SK-N-MC (cell line): ENCODE data around the gene SCAMP3.

Source experiments
- DNase-seq: peaks from one replicate; pipeline ENCODE4 v3.0.0-alpha.2; 2011; ENCODE audit warnings: low read depth, low spot score
- H3K27ac ChIP-seq: fragments of 200-600 bp; sonication (generic); 2 replicates; pipeline ENCODE4 v1.5.1; 2016; ENCODE audit warnings: mixed run types
- H3K36me3 ChIP-seq: fragments of 200-600 bp; sonication (generic); 2 replicates; pipeline ENCODE4 v1.6.1; 2017; ENCODE audit warnings: antibody characterized with exemption, low read length, mixed read lengths; ENCODE audit not compliant: insufficient read depth
- H3K4me3 ChIP-seq: fragments of 200-600 bp; sonication (generic); 2 replicates; pipeline ENCODE4 v1.5.1; 2016
- H3K9ac ChIP-seq: fragments of 200-600 bp; sonication (generic); 2 replicates; pipeline ENCODE4 v1.8.0; 2017; ENCODE audit warnings: mixed run types, mixed read lengths; ENCODE audit not compliant: insufficient read length
- H3K9me3 ChIP-seq: fragments of 200-600 bp; sonication (generic); 2 replicates; pipeline ENCODE4 v1.6.1; 2017; ENCODE audit warnings: low read depth, mild to moderate bottlenecking, antibody characterized with exemption, low read length, moderate library complexity, mixed read lengths
- EZH2 ChIP-seq: fragments of 200-600 bp; sonication (generic); IDR thresholded peaks from one replicate; pipeline ENCODE4 v1.6.1; 2017; ENCODE audit warnings: antibody characterized with exemption
- FOXP2 ChIP-seq: optimal IDR thresholded peaks from 2 replicates; pipeline ENCODE3; 2011; ENCODE audit warnings: mild to moderate bottlenecking, moderate library complexity; ENCODE audit not compliant: insufficient read depth; ENCODE audit errors: extremely low read length, control extremely low read depth
- POLR2AphosphoS5 ChIP-seq: IDR thresholded peaks from 2 replicates; pipeline ENCODE4 v1.6.1; 2012; ENCODE audit warnings: mild to moderate bottlenecking, low read depth, low read length, borderline replicate concordance

SCAMP3 gene

GRCh38 chr1:155206891-155207805, 55.0 kb downstream of the SCAMP3 start:
- TF ChIP-seq FOXP2 = no peak
- TF ChIP-seq EZH2 = no peak
- no peak for TF ChIP-seq POLR2AphosphoS5
- no peaks in the 10 kb centered on the region for H3K9me3 ChIP-seq
- no peak overlapping the region for H3K27ac ChIP-seq
- no peak for DNase-seq
- H3K36me3 ChIP-seq = no peaks in the 10 kb centered on the region
- H3K9ac ChIP-seq = peak overlapping the region; percentile 20
- peak overlapping the region; percentile 95 for H3K4me3 ChIP-seq
